HCT116 (cell line): Measurements from ENCODE around the gene TLR4. TPM values are rescaled to one million over a fixed set of nuclear protein-coding genes. Genes with fewer than 3 reads are reported as not detected.

ENCODE experiments used
- ATAC-seq: fragments of 200-7000 bp; cut with Tn5 transposase; 2 replicates; pipeline ENCODE4 v1.9.1; 2020; ENCODE audit warnings: mild to moderate bottlenecking, moderate library complexity
- BruUV-seq: library from RNA; stranded (reverse); fragments of 400-500 nt; replicated peaks from 2 replicates; lab custom pipeline; 2021; lab: Mats Ljungman, UMichigan
- CTCF ChIA-PET: fragments of 300-600 bp; sonication (Branson Sonifier 250); formaldehyde crosslinking; loops from one replicate; lab custom pipeline; 2021; ENCODE audit warnings: antibody characterized with exemption; lab: Charles Lee
- POLR2A ChIA-PET: fragments of 300-600, 350-600 bp; sonication (Branson Sonifier 250); formaldehyde crosslinking; loops from one replicate; lab custom pipeline; 2021; ENCODE audit warnings: antibody characterized with exemption; lab: Charles Lee
- RAD21 ChIA-PET, 2 experiments: fragments of 300-600 bp; sonication (Branson Sonifier 250); formaldehyde crosslinking; loops; one replicate each; lab custom pipeline; 2023; ENCODE audit warnings: low total read pairs in 2 of 2; ENCODE audit not compliant: uncharacterized antibody in 2 of 2, unreplicated experiment in 2 of 2, low non-redundant PET in 1 of 2; lab: Charles Lee
- DNase-seq: peaks from one replicate; pipeline ENCODE4 v3.0.0-alpha.2; 2010; ENCODE audit warnings: low read depth, low spot score
- H2AFZ ChIP-seq: fragments of 200-600 bp; shearing (Covaris generic), sonication (generic); 2 replicates; pipeline ENCODE4 v1.6.1; 2017; ENCODE audit warnings: low read depth, mixed run types, mixed read lengths, antibody characterized with exemption, low read length; ENCODE audit not compliant: poor library complexity, severe bottlenecking
- H3K27ac ChIP-seq: 2 replicates; pipeline ENCODE4 v1.5.1; 2012; ENCODE audit warnings: low read depth, low read length
- H3K27me3 ChIP-seq: fragments of 200-600 bp; sonication (generic); 2 replicates; pipeline ENCODE4 v1.6.1; 2016; ENCODE audit warnings: mixed run types, low read length, mixed read lengths; ENCODE audit not compliant: insufficient read depth
- H3K36me3 ChIP-seq, 2 experiments: fragments of 200-500 bp in 1 of 2; fragments of 200-600 bp in 1 of 2; sonication (Bioruptor generic) in 1 of 2; sonication (generic) in 1 of 2; 2 replicates each; pipeline versions ENCODE4 v1.5.1 to v1.6.1; 2014 to 2016; ENCODE audit warnings: low read length in 2 of 2, inconsistent platforms in 1 of 2, mixed read lengths in 1 of 2, mixed run types in 1 of 2; ENCODE audit not compliant: insufficient read depth in 2 of 2, control insufficient read depth in 1 of 2
- H3K4me1 ChIP-seq, 2 experiments: fragments of 200-600 bp in 1 of 2; sonication (generic) in 1 of 2; 2 replicates each; pipeline versions ENCODE4 v1.5.1 to v1.6.1; 2012 to 2017; ENCODE audit warnings: low read length in 2 of 2, inconsistent platforms in 1 of 2, mild to moderate bottlenecking in 1 of 2, mixed read lengths in 1 of 2, mixed run types in 1 of 2, moderate library complexity in 1 of 2; ENCODE audit not compliant: insufficient read depth in 2 of 2, control insufficient read depth in 1 of 2
- H3K4me2 ChIP-seq: fragments of 200-600 bp; sonication (generic); 2 replicates; pipeline ENCODE4 v1.6.1; 2017; ENCODE audit warnings: mixed run types, low read length, mixed read lengths
- H3K4me3 ChIP-seq, 2 experiments: fragments of 200-600 bp in 1 of 2; sonication (generic) in 1 of 2; replicated peaks in 1 of 2; 2 replicates each; pipeline ENCODE4 v1.5.1; 2011 to 2016; ENCODE audit warnings: low read length in 2 of 2, control low read depth in 1 of 2, low read depth in 1 of 2, mild to moderate bottlenecking in 1 of 2, mixed read lengths in 1 of 2, mixed run types in 1 of 2
- H3K79me2 ChIP-seq: fragments of 200-600 bp; sonication (generic); 2 replicates; pipeline ENCODE4 v1.6.1; 2017; ENCODE audit warnings: mild to moderate bottlenecking, mixed run types, low read length, moderate library complexity, mixed read lengths; ENCODE audit not compliant: insufficient read depth
- H3K9ac ChIP-seq: fragments of 200-600 bp; sonication (generic); 2 replicates; pipeline ENCODE4 v1.6.1; 2016; ENCODE audit warnings: low read length, mixed read lengths
- H3K9me2 ChIP-seq: fragments of 200-600 bp; sonication (generic), shearing (Covaris generic); 2 replicates; pipeline ENCODE4 v1.6.1; 2017; ENCODE audit warnings: mixed run types, mild to moderate bottlenecking, moderate library complexity; ENCODE audit not compliant: insufficient read depth
- H3K9me3 ChIP-seq, 2 experiments: fragments of 200-500 bp in 1 of 2; fragments of 200-600 bp in 1 of 2; sonication (Bioruptor generic) in 1 of 2; sonication (generic) in 1 of 2; 2 replicates each; pipeline ENCODE4 v1.6.1; 2014 to 2017; ENCODE audit warnings: low read length in 2 of 2, mixed read lengths in 2 of 2, inconsistent platforms in 1 of 2, low read depth in 1 of 2, mild to moderate bottlenecking in 1 of 2, mixed run types in 1 of 2, moderate library complexity in 1 of 2; ENCODE audit not compliant: control insufficient read depth in 1 of 2, insufficient read depth in 1 of 2
- H4K20me1 ChIP-seq: fragments of 200-600 bp; sonication (generic), shearing (Covaris generic); 2 replicates; pipeline ENCODE4 v1.6.1; 2017; ENCODE audit warnings: mixed run types, mild to moderate bottlenecking, moderate library complexity; ENCODE audit not compliant: insufficient read depth
- CEBPB ChIP-seq: IDR thresholded peaks from 2 replicates; pipeline ENCODE4 v1.6.1; 2012; ENCODE audit warnings: low read depth
- EGR1 ChIP-seq: IDR thresholded peaks from 2 replicates; pipeline ENCODE4 v1.6.1; 2012; ENCODE audit warnings: low read depth
- ELF1 ChIP-seq: IDR thresholded peaks from 2 replicates; pipeline ENCODE4 v1.6.1; 2012; ENCODE audit warnings: low read depth, borderline replicate concordance
- EZH2phosphoT487 ChIP-seq: fragments of 200-600 bp; IDR thresholded peaks from 2 replicates; pipeline ENCODE4 v1.6.1; 2018; ENCODE audit warnings: antibody characterized with exemption, borderline replicate concordance
- FOSL1 ChIP-seq: IDR thresholded peaks from 2 replicates; pipeline ENCODE4 v1.6.1; 2012; ENCODE audit warnings: low read depth
- JUND ChIP-seq: IDR thresholded peaks from 2 replicates; pipeline ENCODE4 v1.6.1; 2012
- POLR2A ChIP-seq: IDR thresholded peaks from 2 replicates; pipeline ENCODE4 v1.7.0; 2011; ENCODE audit warnings: borderline replicate concordance; ENCODE audit not compliant: insufficient read depth, insufficient read length; ENCODE audit errors: extremely low read depth
- SIN3A ChIP-seq: IDR thresholded peaks from 2 replicates; pipeline ENCODE4 v1.6.1; 2012; ENCODE audit warnings: low read depth
- SP1 ChIP-seq: IDR thresholded peaks from 2 replicates; pipeline ENCODE4 v1.6.1; 2012; ENCODE audit warnings: low read depth
- TCF7L2 ChIP-seq: IDR thresholded peaks from 2 replicates; pipeline ENCODE4 v1.7.0; 2011; ENCODE audit warnings: borderline replicate concordance, inconsistent platforms; ENCODE audit not compliant: insufficient read depth, insufficient read length; ENCODE audit errors: extremely low read depth
- ZNF274 ChIP-seq: fragments of 200-500 bp; sonication (Bioruptor generic); IDR thresholded peaks from 2 replicates; pipeline ENCODE4 v1.6.1; 2014; ENCODE audit warnings: mild to moderate bottlenecking, low read depth, low read length, inconsistent platforms
- intact Hi-C: fragments of 100-400 bp; cut with micrococcal nuclease; formaldehyde crosslinking; loops from 2 replicates; pipeline ENCODE4 v1.10.0; 2022
- total RNA-seq: library from RNA; stranded (reverse); gene quantifications from one replicate; pipeline ENCODE4 v1.2.1, GENCODE V29; 2021; ENCODE audit not compliant: unreplicated experiment
- TF ChIP-seq, protein P1 (sequence below): IDR thresholded peaks from 2 replicates; pipeline ENCODE4 v1.6.1; 2012
- TF ChIP-seq, protein P2 (sequence below), 3 experiments: fragments of 200-600 bp in 1 of 3; sonication (generic) in 1 of 3; IDR thresholded peaks in 2 of 3; conservative IDR thresholded peaks in 1 of 3; 2 replicates each; pipeline ENCODE4 v1.5.1; 2012 to 2017; ENCODE audit warnings: low read depth in 2 of 3, low read length in 2 of 3, antibody characterized with exemption in 1 of 3, borderline replicate concordance in 1 of 3, control low read depth in 1 of 3, mild to moderate bottlenecking in 1 of 3, mixed read lengths in 1 of 3, mixed run types in 1 of 3, moderate library complexity in 1 of 3; ENCODE audit not compliant: insufficient read depth in 1 of 3
- TF ChIP-seq, protein P3 (sequence below): IDR thresholded peaks from 2 replicates; pipeline ENCODE4 v1.6.1; 2012; ENCODE audit warnings: low read depth
- TF ChIP-seq, protein P4 (sequence below): IDR thresholded peaks from 2 replicates; pipeline ENCODE4 v1.6.1; 2011; ENCODE audit warnings: mild to moderate bottlenecking, low read length, moderate library complexity; ENCODE audit not compliant: insufficient replicate concordance; ENCODE audit errors: extremely low read depth

Gene TLR4
- total RNA-seq, 1 experiment from 2014 or later, result 0.10 TPM

DNA sequence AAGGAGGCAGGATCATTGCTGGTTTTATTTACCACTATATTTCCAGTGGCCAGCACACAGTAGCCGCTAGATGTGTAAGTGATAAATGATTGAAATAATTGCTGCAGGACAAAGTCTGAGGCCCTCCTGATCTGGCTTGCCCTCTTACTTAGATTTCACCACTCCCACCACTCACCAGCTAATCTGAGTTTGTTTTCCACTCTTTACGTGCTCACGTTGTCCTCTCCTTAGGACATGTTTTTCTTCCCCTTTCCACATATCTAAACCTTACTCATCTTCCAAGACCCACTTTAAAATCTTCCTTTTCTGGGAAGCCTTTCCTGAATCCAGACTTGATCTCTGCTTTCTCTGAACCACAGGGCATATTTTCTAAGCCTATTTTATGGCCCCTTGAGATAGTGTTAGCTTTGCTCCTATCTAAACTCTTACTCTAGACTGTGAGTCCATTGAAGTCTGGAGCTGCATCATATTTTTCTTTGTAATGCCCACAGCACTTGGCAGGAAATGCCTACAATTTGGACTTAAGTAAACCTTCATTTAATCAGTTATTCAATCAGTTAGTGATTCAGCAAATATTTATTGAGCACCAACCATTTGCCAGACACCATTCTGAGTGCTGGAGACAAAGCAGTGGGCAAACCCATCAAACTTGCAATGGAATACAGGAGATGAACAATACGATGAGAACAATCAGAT lies 2.4 kb downstream of the TLR4 start:
- Histone ChIP-seq H3K79me2 (no peaks in the 10 kb centered on the region), H3K4me1 (no peaks in the 10 kb centered on the region), H3K4me2 (no peak overlapping the region), H3K27me3 (no peaks in the 10 kb centered on the region), H2AFZ (no peak overlapping the region), H3K9me3 (peaks cover 16% of the 10 kb centered on the region in 2 experiments; a peak in 2 of 4 replicates), H3K9me2 (no peaks in the 10 kb centered on the region), H3K4me3 (no peak overlapping the region), H3K36me3 (no peaks in the 10 kb centered on the region), H3K9ac (no peak overlapping the region), H3K27ac (no peak overlapping the region), H4K20me1 (no peaks in the 10 kb centered on the region)
- ChIA-PET RAD21 (no interaction called here), POLR2A (no interaction called here), CTCF (no interaction called here)
- TF ChIP-seq, protein P1, sequence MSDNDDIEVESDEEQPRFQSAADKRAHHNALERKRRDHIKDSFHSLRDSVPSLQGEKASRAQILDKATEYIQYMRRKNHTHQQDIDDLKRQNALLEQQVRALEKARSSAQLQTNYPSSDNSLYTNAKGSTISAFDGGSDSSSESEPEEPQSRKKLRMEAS, result no peak
- TF ChIP-seq CEBPB (no peak), EZH2phosphoT487 (no peak), FOSL1 (no peak), TCF7L2 (no peak), ZNF274 (no peak), ELF1 (no peak), SIN3A (no peak), POLR2A (no peak), EGR1 (no peak), JUND (no peak), SP1 (no peak)
- TF ChIP-seq, protein P2, sequence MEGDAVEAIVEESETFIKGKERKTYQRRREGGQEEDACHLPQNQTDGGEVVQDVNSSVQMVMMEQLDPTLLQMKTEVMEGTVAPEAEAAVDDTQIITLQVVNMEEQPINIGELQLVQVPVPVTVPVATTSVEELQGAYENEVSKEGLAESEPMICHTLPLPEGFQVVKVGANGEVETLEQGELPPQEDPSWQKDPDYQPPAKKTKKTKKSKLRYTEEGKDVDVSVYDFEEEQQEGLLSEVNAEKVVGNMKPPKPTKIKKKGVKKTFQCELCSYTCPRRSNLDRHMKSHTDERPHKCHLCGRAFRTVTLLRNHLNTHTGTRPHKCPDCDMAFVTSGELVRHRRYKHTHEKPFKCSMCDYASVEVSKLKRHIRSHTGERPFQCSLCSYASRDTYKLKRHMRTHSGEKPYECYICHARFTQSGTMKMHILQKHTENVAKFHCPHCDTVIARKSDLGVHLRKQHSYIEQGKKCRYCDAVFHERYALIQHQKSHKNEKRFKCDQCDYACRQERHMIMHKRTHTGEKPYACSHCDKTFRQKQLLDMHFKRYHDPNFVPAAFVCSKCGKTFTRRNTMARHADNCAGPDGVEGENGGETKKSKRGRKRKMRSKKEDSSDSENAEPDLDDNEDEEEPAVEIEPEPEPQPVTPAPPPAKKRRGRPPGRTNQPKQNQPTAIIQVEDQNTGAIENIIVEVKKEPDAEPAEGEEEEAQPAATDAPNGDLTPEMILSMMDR (IDR thresholded peaks at IDR 0.05 in 2 of 3, conservative IDR thresholded peaks at IDR 0.05 in 1 of 3; ENCODE audit: borderline replicate concordance in 1 of 3, insufficient read depth in 1 of 3, low read depth in 2 of 3, low read length in 2 of 3), result no peak
- TF ChIP-seq, protein P3, sequence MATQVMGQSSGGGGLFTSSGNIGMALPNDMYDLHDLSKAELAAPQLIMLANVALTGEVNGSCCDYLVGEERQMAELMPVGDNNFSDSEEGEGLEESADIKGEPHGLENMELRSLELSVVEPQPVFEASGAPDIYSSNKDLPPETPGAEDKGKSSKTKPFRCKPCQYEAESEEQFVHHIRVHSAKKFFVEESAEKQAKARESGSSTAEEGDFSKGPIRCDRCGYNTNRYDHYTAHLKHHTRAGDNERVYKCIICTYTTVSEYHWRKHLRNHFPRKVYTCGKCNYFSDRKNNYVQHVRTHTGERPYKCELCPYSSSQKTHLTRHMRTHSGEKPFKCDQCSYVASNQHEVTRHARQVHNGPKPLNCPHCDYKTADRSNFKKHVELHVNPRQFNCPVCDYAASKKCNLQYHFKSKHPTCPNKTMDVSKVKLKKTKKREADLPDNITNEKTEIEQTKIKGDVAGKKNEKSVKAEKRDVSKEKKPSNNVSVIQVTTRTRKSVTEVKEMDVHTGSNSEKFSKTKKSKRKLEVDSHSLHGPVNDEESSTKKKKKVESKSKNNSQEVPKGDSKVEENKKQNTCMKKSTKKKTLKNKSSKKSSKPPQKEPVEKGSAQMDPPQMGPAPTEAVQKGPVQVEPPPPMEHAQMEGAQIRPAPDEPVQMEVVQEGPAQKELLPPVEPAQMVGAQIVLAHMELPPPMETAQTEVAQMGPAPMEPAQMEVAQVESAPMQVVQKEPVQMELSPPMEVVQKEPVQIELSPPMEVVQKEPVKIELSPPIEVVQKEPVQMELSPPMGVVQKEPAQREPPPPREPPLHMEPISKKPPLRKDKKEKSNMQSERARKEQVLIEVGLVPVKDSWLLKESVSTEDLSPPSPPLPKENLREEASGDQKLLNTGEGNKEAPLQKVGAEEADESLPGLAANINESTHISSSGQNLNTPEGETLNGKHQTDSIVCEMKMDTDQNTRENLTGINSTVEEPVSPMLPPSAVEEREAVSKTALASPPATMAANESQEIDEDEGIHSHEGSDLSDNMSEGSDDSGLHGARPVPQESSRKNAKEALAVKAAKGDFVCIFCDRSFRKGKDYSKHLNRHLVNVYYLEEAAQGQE, result no peak
- TF ChIP-seq, protein P4, sequence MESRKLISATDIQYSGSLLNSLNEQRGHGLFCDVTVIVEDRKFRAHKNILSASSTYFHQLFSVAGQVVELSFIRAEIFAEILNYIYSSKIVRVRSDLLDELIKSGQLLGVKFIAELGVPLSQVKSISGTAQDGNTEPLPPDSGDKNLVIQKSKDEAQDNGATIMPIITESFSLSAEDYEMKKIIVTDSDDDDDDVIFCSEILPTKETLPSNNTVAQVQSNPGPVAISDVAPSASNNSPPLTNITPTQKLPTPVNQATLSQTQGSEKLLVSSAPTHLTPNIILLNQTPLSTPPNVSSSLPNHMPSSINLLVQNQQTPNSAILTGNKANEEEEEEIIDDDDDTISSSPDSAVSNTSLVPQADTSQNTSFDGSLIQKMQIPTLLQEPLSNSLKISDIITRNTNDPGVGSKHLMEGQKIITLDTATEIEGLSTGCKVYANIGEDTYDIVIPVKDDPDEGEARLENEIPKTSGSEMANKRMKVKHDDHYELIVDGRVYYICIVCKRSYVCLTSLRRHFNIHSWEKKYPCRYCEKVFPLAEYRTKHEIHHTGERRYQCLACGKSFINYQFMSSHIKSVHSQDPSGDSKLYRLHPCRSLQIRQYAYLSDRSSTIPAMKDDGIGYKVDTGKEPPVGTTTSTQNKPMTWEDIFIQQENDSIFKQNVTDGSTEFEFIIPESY, result no peak
- DNase-seq (no peak), ATAC-seq (no peak)
- no TSS peak for BruUV-seq
- intact Hi-C loops, result no loop called here
